Transverse colon (tissue), 4 donors: ENCODE results near the gene GLIS1. TPM values are rescaled to one million over a fixed set of nuclear protein-coding genes. Genes with fewer than 3 reads are reported as not detected.
A peak's percentile ranks its signal among the peaks of the same experiment; 100 is the strongest.

Experiments
- DNase-seq: peaks from one replicate; pipeline ENCODE4 v3.0.0-alpha.2; 2019
- H3K27ac ChIP-seq, 4 donors: fragments of 200-600 bp; sonication (generic); 2 replicates each; pipeline ENCODE4 v1.5.1; 2016 to 2018; ENCODE audit warnings: inconsistent platforms in 4 of 4
- H3K27me3 ChIP-seq: fragments of 200-600 bp; sonication (generic); 2 replicates; pipeline ENCODE4 v1.5.1; 2017; ENCODE audit warnings: inconsistent platforms
- H3K36me3 ChIP-seq, 4 donors: fragments of 200-600 bp; sonication (generic); 2 replicates each; pipeline ENCODE4 v1.5.1; 2017 to 2019; ENCODE audit warnings: inconsistent platforms in 4 of 4
- H3K4me1 ChIP-seq, 4 donors: fragments of 200-600 bp; sonication (generic); 2 replicates each; pipeline ENCODE4 v1.5.1; 2017 to 2020; ENCODE audit warnings: inconsistent platforms in 4 of 4
- H3K4me3 ChIP-seq, 4 donors: fragments of 200-600 bp; sonication (generic); 1 replicate in 1 of 4; 2 replicates in 3 of 4; pipeline versions ENCODE4 v1.5.1 to v1.6.1; 2017 to 2019; ENCODE audit warnings: inconsistent platforms in 4 of 4
- H3K9me3 ChIP-seq, 2 donors: fragments of 200-600 bp; sonication (generic); 2 replicates each; pipeline ENCODE4 v1.5.1; 2017 to 2019; ENCODE audit warnings: inconsistent platforms in 2 of 2
- CTCF ChIP-seq, 5 experiments: fragments of 200-600 bp in 3 of 5; fragments of 450-650 bp in 2 of 5; sonication (generic) in 3 of 5; IDR thresholded peaks; 1 replicate in 2 of 5; 2 replicates in 3 of 5; pipeline ENCODE4 v1.5.1; 2016 to 2017; ENCODE audit warnings: antibody characterized with exemption in 5 of 5, inconsistent platforms in 3 of 5, mild to moderate bottlenecking in 2 of 5, moderate library complexity in 1 of 5
- EP300 ChIP-seq: sonication (generic); formaldehyde crosslinking; IDR thresholded peaks from one replicate; pipeline ENCODE4 v1.6.1; 2017; ENCODE audit warnings: antibody characterized with exemption, low read depth
- POLR2A ChIP-seq: fragments of 450-650 bp; IDR thresholded peaks from one replicate; pipeline ENCODE4 v1.6.1; 2016; ENCODE audit warnings: antibody characterized with exemption, mild to moderate bottlenecking, moderate library complexity
- POLR2AphosphoS5 ChIP-seq, 3 donors: sonication (generic); formaldehyde crosslinking; IDR thresholded peaks; one replicate each; pipeline ENCODE4 v1.6.1; 2016; ENCODE audit warnings: antibody characterized with exemption in 3 of 3
- WGBS, 2 donors: methylation state at CpG; one replicate each; pipeline ENCODE4 v1.1.5; 2018; ENCODE audit warnings: low coverage in 1 of 2; 5-methylcytosine and 5-hydroxymethylcytosine counted together
- in situ Hi-C, 4 donors: fragments of 200-750 bp; cut with MboI; loops; one replicate each; pipeline versions ENCODE4 v1.15.0 to v1.15.1; 2017; ENCODE audit warnings: low sequenced_read_pairs in 3 of 4, low pct_ligation_motif_present in 1 of 4, low pct_unique_long_range_greater_than_20kb in 1 of 4
- intact Hi-C: fragments of 100-400 bp; cut with DNase I; formaldehyde crosslinking; loops from one replicate; pipeline ENCODE4 v1.15.1; 2023; ENCODE audit warnings: low total_unique reads
- total RNA-seq, 4 donors: library from RNA; depleted of rRNA; stranded (reverse); fragments of >200 nt; gene quantifications; one replicate each; pipeline ENCODE4 v1.1.0, GENCODE V29; 2016

Gene GLIS1
- total RNA-seq, 4 donors from 2014 or later = 0.16 to 0.75 (median 0.27) TPM; not detected in 1

GRCh38 chr1:53499257-53500203, 239.4 kb downstream of the GLIS1 start:
- in situ Hi-C loops (loop anchor here in 1 of 4 donors (25.0 kb wide), 1 partner anchor 263 kb away; no protein-coding TSS in a partner anchor), intact Hi-C loops (loop anchor here (5.0 kb wide), 1 partner anchor 1128 kb away; no protein-coding TSS in a partner anchor)
- TF ChIP-seq EP300 (no peak), POLR2AphosphoS5 (IDR thresholded peaks at IDR 0.05) (no peak), CTCF (IDR thresholded peaks at IDR 0.05) (no peak), POLR2A (no peak)
- DNase-seq = no peak
- Histone ChIP-seq H3K27me3 (peaks cover 21% of the 10 kb centered on the region), H3K27ac (peak overlapping the region in 1 of 4 donors; percentile 61), H3K9me3 (no peaks in the 10 kb centered on the region), H3K4me1 (peaks cover 0 to 6% (median 5%) of the 10 kb centered on the region in 4 donors), H3K36me3 (no peaks in the 10 kb centered on the region), H3K4me3 (no peak overlapping the region)
- WGBS, 2 donors = 72% methylated on average over 20 of the region's 20 CpGs; no CpG with 5 or more reads in 1 of the 2 donors

GRCh38 chr1:53498555-53499131, 240.3 kb downstream of the GLIS1 start:
- in situ Hi-C loops = loop anchor here in 1 of 4 donors (25.0 kb wide), 1 partner anchor 264 kb away; no protein-coding TSS in a partner anchor

DNA sequence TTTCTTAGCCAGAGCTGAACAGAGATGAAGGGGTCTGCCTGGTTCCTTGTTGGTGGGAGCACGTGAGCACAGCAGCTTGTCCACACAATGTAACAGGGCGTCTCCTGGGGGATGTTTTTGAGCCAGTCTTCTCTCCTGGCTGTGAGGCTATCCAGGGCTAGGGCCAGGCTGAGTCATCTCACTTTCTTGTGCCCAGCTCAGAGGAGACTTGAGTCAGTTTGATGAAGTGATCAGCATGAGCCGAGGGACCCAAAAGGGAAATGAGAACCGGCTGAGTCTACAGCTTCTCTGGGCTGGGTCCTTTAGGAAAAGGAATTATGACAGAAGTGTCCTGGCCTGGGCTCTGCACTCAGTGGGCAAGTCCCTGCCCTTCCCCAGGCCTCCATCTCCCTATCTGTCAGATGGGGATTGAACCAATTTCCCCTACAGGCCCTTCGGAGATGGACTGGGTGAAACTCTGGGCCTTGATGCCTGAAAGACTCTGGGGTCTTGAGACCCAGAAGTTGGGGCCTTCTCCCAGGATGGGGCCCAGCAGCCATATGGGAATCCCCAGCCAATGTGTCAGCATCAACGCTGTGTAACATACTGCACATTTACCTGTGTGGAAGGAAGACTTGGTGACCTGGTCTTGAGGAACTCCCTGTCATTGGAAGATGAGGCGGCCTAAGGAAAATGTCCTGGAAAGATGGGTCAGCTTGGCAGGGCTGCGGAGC, 243.2 kb downstream of the GLIS1 start:
- peaks cover 12% of the 10 kb centered on the region for H3K27me3 ChIP-seq
- WGBS, 2 donors = 80 to 83% methylated on average over 1 to 8 of the region's 8 CpGs
- peaks cover 0 to 4% (median 2%) of the 10 kb centered on the region in 4 donors for H3K4me1 ChIP-seq
- in situ Hi-C loops = loop anchor here in 1 of 4 donors (25.0 kb wide), 1 partner anchor 267 kb away; no protein-coding TSS in a partner anchor
- H3K9me3 ChIP-seq = no peaks in the 10 kb centered on the region
- intact Hi-C loops = no loop called here
- H3K27ac ChIP-seq = no peak overlapping the region
- DNase-seq = no peak
- TF ChIP-seq POLR2AphosphoS5 (IDR thresholded peaks at IDR 0.05) (no peak), CTCF (IDR thresholded peaks at IDR 0.05) (no peak), POLR2A (no peak), EP300 (no peak)
- no peaks in the 10 kb centered on the region for H3K36me3 ChIP-seq
- no peak overlapping the region for H3K4me3 ChIP-seq

More at GRCh38 chr1:53498555-53499131, 240.3 kb downstream of the GLIS1 start:
- Histone ChIP-seq H3K27ac (no peak overlapping the region), H3K4me3 (no peak overlapping the region), H3K36me3 (no peaks in the 10 kb centered on the region), H3K27me3 (peaks cover 21% of the 10 kb centered on the region), H3K9me3 (no peaks in the 10 kb centered on the region), H3K4me1 (peaks cover 0 to 6% (median 5%) of the 10 kb centered on the region in 4 donors)
- TF ChIP-seq EP300 (no peak), POLR2A (no peak), CTCF (IDR thresholded peaks at IDR 0.05) (no peak), POLR2AphosphoS5 (IDR thresholded peaks at IDR 0.05) (no peak)
- intact Hi-C loops = no loop called here
- DNase-seq = no peak
- WGBS, 2 donors = 59% methylated on average over 7 of the region's 9 CpGs; no CpG with 5 or more reads in 1 of the 2 donors
